Measurements from ENCODE around the gene USPL1.
"Not testable (repeated sequence)": the region's sequence is repeated elsewhere in the genome, so short reads cannot be mapped to it uniquely, and the experiment has no call there.

Gene USPL1

DNA sequence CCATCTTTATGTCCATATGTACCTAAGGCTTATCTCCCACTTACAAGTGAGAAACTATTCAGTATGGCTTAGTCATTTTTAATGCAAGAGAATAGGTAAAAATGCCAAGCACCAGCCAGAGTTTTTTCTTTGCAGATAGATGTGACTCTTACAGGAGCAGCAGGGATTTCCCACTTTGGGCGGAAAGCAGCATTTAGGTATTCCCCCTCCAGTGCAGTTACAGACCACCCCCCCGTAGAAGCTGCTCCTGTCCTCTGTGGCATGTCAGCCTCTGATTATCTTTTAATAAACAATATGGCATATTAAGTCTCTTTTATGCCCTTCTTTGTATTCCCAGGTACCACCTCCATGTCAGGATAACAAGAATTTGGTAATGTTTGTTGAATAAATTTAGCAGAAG is 24.7 kb upstream of the USPL1 start:
- intact Hi-C loops (cut with micrococcal nuclease) = no loop called here
- H3K27me3 Mint-ChIP-seq = peaks cover 1% of the 10 kb centered on the region
- H3K4me1 Mint-ChIP-seq (ENCODE audit: low read depth) = no peaks in the 10 kb centered on the region
- no peaks in the 10 kb centered on the region for H3K9me3 Mint-ChIP-seq
- H3K27ac Mint-ChIP-seq = no peak overlapping the region
- no peaks in the 10 kb centered on the region for H3K36me3 Mint-ChIP-seq (ENCODE audit: low read depth)
- H3K4me3 Mint-ChIP-seq = no peak overlapping the region

DNA sequence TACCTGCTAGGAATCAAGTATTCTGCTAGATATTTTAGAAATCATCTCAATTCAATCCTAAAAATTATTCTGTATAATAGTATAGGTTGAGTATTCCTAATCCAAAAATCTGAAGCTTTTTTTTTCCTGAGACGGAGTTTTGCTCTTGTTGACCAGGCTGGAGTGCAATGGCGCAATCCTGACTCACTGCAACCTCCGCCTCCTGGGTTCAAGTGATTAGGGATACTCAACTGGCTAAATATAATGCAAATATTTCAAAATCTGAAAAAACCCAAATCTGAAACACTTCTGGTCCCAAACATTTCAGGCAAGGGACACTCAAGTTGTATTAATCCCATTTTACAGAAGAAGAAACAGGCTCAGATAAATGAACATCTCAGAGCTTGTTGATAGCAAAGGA is 17.2 kb upstream of the USPL1 start:
- Mint-ChIP-seq H3K4me3 (no peak overlapping the region), H3K9me3 (no peaks in the 10 kb centered on the region), H3K36me3 (ENCODE audit: low read depth) (no peaks in the 10 kb centered on the region), H3K27ac (no peak overlapping the region), H3K4me1 (ENCODE audit: low read depth) (peaks cover 9% of the 10 kb centered on the region), H3K27me3 (peaks cover 7% of the 10 kb centered on the region)
- intact Hi-C loops (cut with micrococcal nuclease) = no loop called here

GRCh38 chr13:30601836-30602235 is 15.9 kb upstream of the USPL1 start:
- Mint-ChIP-seq H3K27me3 (peaks cover 7% of the 10 kb centered on the region), H3K4me3 (no peak overlapping the region), H3K9me3 (peaks cover under 1% of the 10 kb centered on the region), H3K36me3 (ENCODE audit: low read depth) (no peaks in the 10 kb centered on the region), H3K4me1 (ENCODE audit: low read depth) (peaks cover 9% of the 10 kb centered on the region), H3K27ac (no peak overlapping the region)
- intact Hi-C loops (cut with micrococcal nuclease) = no loop called here

DNA sequence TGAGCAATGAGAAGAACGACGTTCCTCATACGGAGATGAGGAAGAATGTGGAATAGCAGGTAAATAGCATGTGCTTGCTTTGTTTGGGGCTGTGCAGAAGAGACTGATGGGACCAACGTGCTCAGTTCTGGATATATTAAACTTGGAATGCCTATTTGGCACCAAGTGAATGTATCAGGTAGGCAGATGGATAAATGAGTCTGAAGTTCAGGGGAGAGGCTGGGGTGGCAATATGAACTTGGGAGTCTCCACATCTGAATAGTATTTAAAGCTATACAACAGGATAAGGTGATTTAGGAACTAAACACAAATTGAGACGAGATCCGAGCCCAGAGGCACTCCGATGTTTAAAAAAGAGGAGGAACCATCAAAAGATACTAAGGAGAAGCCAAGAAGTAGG is 12.7 kb upstream of the USPL1 start:
- no peak overlapping the region for H3K4me3 Mint-ChIP-seq
- peaks cover 7% of the 10 kb centered on the region for H3K27me3 Mint-ChIP-seq
- H3K9me3 Mint-ChIP-seq = peaks cover 10% of the 10 kb centered on the region
- peaks cover 12% of the 10 kb centered on the region for H3K36me3 Mint-ChIP-seq (ENCODE audit: low read depth)
- H3K4me1 Mint-ChIP-seq (ENCODE audit: low read depth) = peaks cover 16% of the 10 kb centered on the region
- intact Hi-C loops (cut with micrococcal nuclease) = no loop called here
- no peak overlapping the region for H3K27ac Mint-ChIP-seq

GRCh38 chr13:30607186-30607585 is 10.5 kb upstream of the USPL1 start:
- H3K27ac Mint-ChIP-seq = peak overlapping the region; percentile 62
- intact Hi-C loops (cut with micrococcal nuclease); H3K27me3 Mint-ChIP-seq: not testable (repeated sequence)

DNA sequence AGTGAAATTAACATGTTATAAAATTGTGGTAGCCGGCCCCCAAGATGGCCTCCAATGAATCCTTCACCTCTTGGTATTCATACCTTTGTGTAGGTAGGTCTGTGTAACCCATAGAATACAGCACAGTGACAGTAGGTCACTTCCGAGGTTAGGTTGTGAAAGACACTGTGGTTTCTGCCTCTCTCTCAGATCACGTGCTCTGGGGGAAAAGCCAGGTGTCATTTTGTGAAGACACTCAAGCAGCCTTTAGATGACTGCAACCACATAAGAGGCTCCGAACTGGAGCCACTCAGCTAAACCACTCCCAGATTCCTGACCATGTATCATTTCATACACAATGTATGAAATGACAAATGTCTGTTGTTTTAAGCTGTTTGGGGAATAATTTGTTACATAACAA is 9.8 kb upstream of the USPL1 start:
- no peak overlapping the region for H3K4me3 Mint-ChIP-seq
- H3K27ac Mint-ChIP-seq = no peak overlapping the region
- H3K27me3 Mint-ChIP-seq = peaks cover 5% of the 10 kb centered on the region
- H3K9me3 Mint-ChIP-seq = peaks cover 10% of the 10 kb centered on the region
- H3K4me1 Mint-ChIP-seq (ENCODE audit: low read depth) = peaks cover 17% of the 10 kb centered on the region
- H3K36me3 Mint-ChIP-seq (ENCODE audit: low read depth) = peaks cover 12% of the 10 kb centered on the region
- intact Hi-C loops (cut with micrococcal nuclease) = no loop called here

More at GRCh38 chr13:30607186-30607585, 10.5 kb upstream of the USPL1 start:
- H3K4me1 Mint-ChIP-seq (ENCODE audit: low read depth); H3K9me3 Mint-ChIP-seq; H3K4me3 Mint-ChIP-seq: not testable (repeated sequence)
- H3K36me3 Mint-ChIP-seq (ENCODE audit: low read depth) = peaks cover 12% of the 10 kb centered on the region

DNA sequence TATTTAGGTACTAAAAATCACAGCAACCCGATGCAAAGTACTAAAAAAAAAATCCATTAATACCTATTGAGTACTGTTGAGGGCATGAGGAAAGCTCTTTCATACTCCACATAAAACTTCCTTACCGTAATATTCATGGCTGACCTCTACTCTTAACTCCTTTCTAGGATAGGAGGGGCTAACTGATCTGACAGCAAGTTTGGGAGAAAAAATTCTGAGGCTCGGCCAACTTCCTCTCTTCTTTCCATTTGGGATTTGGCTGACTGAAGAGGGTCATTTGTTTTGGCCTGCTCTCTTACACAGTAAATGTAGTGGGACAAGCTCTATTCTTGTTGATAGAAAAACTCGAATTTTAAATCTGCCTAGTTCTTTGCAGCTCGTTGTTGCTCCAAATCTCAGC is 9.4 kb upstream of the USPL1 start:
- intact Hi-C loops (cut with micrococcal nuclease) = no loop called here

DNA sequence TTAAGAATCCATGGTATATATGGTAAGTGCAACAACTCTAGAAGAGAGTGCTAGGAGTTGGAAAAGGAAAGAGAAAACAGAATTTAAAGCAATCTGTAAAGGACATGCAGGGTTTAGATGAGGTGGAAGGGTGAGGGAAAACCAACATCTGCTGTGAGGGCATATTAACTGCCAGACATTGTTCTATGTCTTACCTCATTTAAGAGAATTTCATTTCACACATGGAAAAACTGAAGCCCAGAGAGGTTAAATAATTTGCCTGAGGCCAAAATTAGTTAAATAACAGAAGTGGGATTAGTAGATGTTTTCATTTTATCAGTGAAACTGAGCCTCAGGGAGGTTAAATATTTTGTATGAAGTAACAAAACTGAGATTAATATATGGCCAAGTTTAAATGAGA is 7.4 kb upstream of the USPL1 start:
- Mint-ChIP-seq H3K4me1 (ENCODE audit: low read depth) (peaks cover 19% of the 10 kb centered on the region), H3K27me3 (no peaks in the 10 kb centered on the region), H3K4me3 (no peak overlapping the region), H3K36me3 (ENCODE audit: low read depth) (peaks cover 12% of the 10 kb centered on the region), H3K9me3 (peaks cover 10% of the 10 kb centered on the region), H3K27ac (no peak overlapping the region)
- intact Hi-C loops (cut with micrococcal nuclease) = no loop called here

More for the DNA sequence above, 9.4 kb upstream of the USPL1 start:
- H3K36me3 Mint-ChIP-seq (ENCODE audit: low read depth) = peaks cover 12% of the 10 kb centered on the region
- H3K4me1 Mint-ChIP-seq (ENCODE audit: low read depth) = peaks cover 19% of the 10 kb centered on the region
- no peak overlapping the region for H3K4me3 Mint-ChIP-seq
- peaks cover 5% of the 10 kb centered on the region for H3K27me3 Mint-ChIP-seq
- H3K9me3 Mint-ChIP-seq = peaks cover 10% of the 10 kb centered on the region
- H3K27ac Mint-ChIP-seq = no peak overlapping the region

DNA sequence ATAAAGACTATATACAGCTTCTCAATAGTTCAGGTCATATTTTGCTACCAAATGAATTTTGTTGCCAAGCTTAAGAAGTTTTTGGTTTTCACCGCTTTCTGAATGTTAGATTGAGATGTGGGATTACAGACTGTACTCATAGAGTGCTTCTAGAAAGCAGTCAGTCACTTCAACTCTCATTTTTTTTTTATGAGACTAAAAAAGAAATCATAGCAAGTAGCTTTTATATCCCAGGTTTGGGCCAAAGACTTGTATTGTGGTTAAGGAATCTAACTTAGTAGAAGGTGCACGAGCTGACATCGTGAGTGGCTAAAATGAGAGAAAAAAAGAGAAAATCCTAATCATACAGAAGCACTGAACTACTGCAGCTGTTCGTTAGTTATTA is 2.2 kb upstream of the USPL1 start:
- H3K4me1 Mint-ChIP-seq (ENCODE audit: low read depth) = peaks cover 24% of the 10 kb centered on the region
- intact Hi-C loops (cut with micrococcal nuclease) = loop anchor here (5.0 kb wide), 5 partner anchors 43 to 763 kb away; partner anchors contain the start of gene UBL3
- no peaks in the 10 kb centered on the region for H3K36me3 Mint-ChIP-seq (ENCODE audit: low read depth)
- H3K4me3 Mint-ChIP-seq = no peak overlapping the region
- H3K27me3 Mint-ChIP-seq = no peaks in the 10 kb centered on the region
- no peak overlapping the region for H3K27ac Mint-ChIP-seq
- no peaks in the 10 kb centered on the region for H3K9me3 Mint-ChIP-seq

DNA sequence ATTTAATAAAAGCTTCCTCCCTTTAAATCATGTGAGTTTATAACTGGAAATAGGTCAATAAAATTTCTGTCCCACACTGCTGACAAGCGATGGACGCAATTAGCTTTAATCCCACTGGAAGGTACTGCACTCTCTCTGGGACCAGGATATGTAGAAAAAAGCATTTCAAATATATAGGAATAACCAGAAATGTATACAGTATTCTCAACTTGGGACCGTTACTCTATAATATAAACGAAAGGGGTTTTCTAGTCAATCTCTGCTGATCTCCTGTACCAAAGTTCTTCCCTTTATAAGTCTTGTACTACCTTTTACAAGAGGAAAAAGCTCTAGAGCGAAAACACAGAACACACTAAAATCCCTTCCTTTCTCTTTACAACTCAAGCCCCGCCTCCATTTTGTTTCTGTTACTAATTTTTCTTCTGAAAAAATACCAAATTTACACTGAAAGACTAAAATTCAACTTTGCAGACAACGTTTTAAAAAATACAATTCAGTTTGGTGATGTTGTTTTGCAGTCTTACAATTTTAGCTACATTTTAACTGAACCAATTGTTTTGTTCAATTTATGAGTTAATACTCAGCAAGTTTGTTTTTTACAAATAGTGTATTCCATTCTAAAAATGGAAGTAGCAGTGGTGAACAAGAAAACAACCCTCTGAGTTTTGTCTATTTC is 1.7 kb upstream of the USPL1 start:
- Mint-ChIP-seq H3K27ac (no peak overlapping the region), H3K9me3 (no peaks in the 10 kb centered on the region), H3K27me3 (no peaks in the 10 kb centered on the region), H3K36me3 (ENCODE audit: low read depth) (peaks cover 2% of the 10 kb centered on the region), H3K4me1 (ENCODE audit: low read depth) (peaks cover 25% of the 10 kb centered on the region), H3K4me3 (no peak overlapping the region)
- intact Hi-C loops (cut with micrococcal nuclease) = loop anchor here (2.0 to 5.0 kb wide), 7 partner anchors 44 to 764 kb away; partner anchors contain the start of genes KATNAL1 and UBL3

- peaks cover 8% of the 10 kb centered on the region for H3K36me3 Mint-ChIP-seq (ENCODE audit: low read depth)
- H3K9me3 Mint-ChIP-seq = no peaks in the 10 kb centered on the region
- intact Hi-C loops (cut with micrococcal nuclease) = loop anchor here (2.0 to 5.0 kb wide), 7 partner anchors 45 to 765 kb away; partner anchors contain the start of genes KATNAL1 and UBL3
- H3K4me1 Mint-ChIP-seq (ENCODE audit: low read depth) = peaks cover 24% of the 10 kb centered on the region
- H3K27me3 Mint-ChIP-seq = no peaks in the 10 kb centered on the region
- no peak overlapping the region for H3K27ac Mint-ChIP-seq
- H3K4me3 Mint-ChIP-seq = no peak overlapping the region
Observed at GRCh38 chr13:30616927-30617314, 799 bp upstream of the USPL1 start.

DNA sequence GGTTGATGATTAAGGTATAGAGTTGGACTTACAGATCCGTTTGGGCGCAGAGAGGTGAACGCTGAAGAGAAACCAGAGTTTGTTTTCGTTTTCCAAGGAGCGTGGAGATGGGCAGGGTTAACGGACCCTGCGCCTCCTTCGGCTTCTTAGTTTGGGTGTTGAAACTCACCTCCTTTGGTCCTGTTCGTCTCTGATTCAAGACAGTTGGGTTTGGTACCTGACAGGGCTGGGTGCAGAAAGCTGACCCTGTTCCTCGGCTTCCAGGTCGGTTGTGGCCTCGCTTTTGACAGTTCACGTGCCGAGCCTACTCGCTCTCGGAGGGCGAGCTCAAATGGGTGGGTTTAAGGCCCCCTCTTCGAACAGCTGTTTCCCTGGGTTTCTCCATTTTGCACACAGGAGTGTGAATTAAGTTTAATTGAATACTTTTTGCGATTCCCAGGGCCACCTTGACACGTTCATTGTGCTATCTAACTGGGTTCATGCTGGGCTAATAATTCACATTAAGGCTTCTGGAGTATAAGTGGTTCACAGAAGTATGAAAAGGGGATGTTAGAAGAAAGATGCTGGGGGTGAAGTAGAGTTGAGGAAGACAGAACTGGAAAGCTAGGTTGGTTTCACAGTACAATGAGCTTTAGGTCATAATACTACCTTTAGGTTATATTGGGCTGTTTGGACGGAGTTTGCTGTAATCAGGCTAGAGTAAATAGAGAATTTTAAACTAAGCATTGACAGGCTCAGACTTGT is 638 bp downstream of the USPL1 start:
- Mint-ChIP-seq H3K4me3 (no peak overlapping the region), H3K4me1 (ENCODE audit: low read depth) (peaks cover 19% of the 10 kb centered on the region), H3K9me3 (no peaks in the 10 kb centered on the region), H3K27me3 (no peaks in the 10 kb centered on the region), H3K36me3 (ENCODE audit: low read depth) (peaks cover 23% of the 10 kb centered on the region), H3K27ac (no peak overlapping the region)
- intact Hi-C loops (cut with micrococcal nuclease) = loop anchor here (1.0 to 5.0 kb wide), 6 partner anchors 9 to 766 kb away; partner anchors contain the start of gene UBL3

- Mint-ChIP-seq H3K27me3 (no peaks in the 10 kb centered on the region), H3K4me3 (no peak overlapping the region), H3K9me3 (no peaks in the 10 kb centered on the region), H3K4me1 (ENCODE audit: low read depth) (peaks cover 19% of the 10 kb centered on the region), H3K36me3 (ENCODE audit: low read depth) (peaks cover 28% of the 10 kb centered on the region), H3K27ac (no peak overlapping the region)
- intact Hi-C loops (cut with micrococcal nuclease) = loop anchor here (1.0 to 5.0 kb wide), 6 partner anchors 8 to 767 kb away; partner anchors contain the start of gene UBL3
Observed at GRCh38 chr13:30618930-30619279, 1.2 kb downstream of the USPL1 start.

- Mint-ChIP-seq H3K27me3 (no peaks in the 10 kb centered on the region), H3K9me3 (no peaks in the 10 kb centered on the region), H3K36me3 (ENCODE audit: low read depth) (peaks cover 36% of the 10 kb centered on the region), H3K27ac (no peak overlapping the region), H3K4me1 (ENCODE audit: low read depth) (peaks cover 19% of the 10 kb centered on the region), H3K4me3 (no peak overlapping the region)
- intact Hi-C loops (cut with micrococcal nuclease) = loop anchor here (5.0 kb wide), 5 partner anchors 43 to 767 kb away; partner anchors contain the start of gene UBL3
Observed at GRCh38 chr13:30619731-30620130, 2.0 kb downstream of the USPL1 start.

Measured in dendritic cell treated with granulocyte-macrophage colony-stimulating factor and Interleukin-4, amounts not matched to agents 40 ng/mL and 50 ng/mL, for 4 days (primary cell).